ENCODE data around the gene GMDS. TPM values are rescaled to one million over a fixed set of nuclear protein-coding genes. Genes with fewer than 3 reads are reported as not detected.
A peak's percentile ranks its signal among the peaks of the same experiment; 100 is the strongest.

GMDS gene
- total and polyA plus RNA-seq, 2 of the 4 experiments (the other 2 are of a cell fraction), result 7.3 to 21.9 TPM

DNA sequence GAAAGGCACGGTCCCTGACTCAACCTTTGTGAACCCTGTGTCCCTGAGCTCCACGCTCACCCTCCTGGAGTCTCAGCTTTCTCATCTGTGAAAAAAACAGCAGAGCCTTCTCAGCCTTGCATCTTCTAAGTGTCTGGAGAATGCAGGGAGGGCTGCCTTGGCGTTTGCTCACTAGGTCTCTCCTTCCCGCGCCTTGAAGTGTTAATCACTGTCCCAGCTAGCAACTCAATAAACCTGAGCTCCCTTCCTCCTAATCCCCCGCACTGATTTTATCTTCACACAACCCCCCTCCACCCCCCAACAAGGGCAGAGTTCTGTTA is 670.6 kb downstream of the GMDS start:
- in situ Hi-C loops (cut with MboI; ENCODE audit: low sequenced_read_pairs) (no loop called here), intact Hi-C loops (cut with micrococcal nuclease) (no loop called here), dilution Hi-C loops (cut with HindIII; ENCODE audit: low sequenced_read_pairs, unreplicated experiment) (no loop called here)
- DNase-seq (no peak), ATAC-seq (ENCODE audit: low read depth) (0 out of 2 replicates have a peak, but pooled peaks have one; percentile 5)
- no peak for TF ChIP-seq NFE2L2 (IDR thresholded peaks at IDR 0.05; ENCODE audit: low read depth, low read length)
- no peak for TF ChIP-seq CHD1 (IDR thresholded peaks at IDR 0.05; ENCODE audit: low read depth, low read length)
- TF ChIP-seq MAFK (IDR thresholded peaks at IDR 0.05; ENCODE audit: low read depth, low read length), result no peak
- no peak for TF ChIP-seq ELK1 (IDR thresholded peaks at IDR 0.05; ENCODE audit: borderline replicate concordance, low read depth, low read length)
- no peak for TF ChIP-seq FOS (IDR thresholded peaks at IDR 0.05; ENCODE audit: low read depth, low read length)
- TF ChIP-seq CEBPB (IDR thresholded peaks at IDR 0.05; ENCODE audit: low read depth, low read length), result no peak
- TF ChIP-seq MXI1 (IDR thresholded peaks at IDR 0.05; ENCODE audit: borderline replicate concordance, low read depth, low read length), result no peak
- no peak for TF ChIP-seq BHLHE40 (IDR thresholded peaks at IDR 0.05; ENCODE audit: low read depth, low read length)
- TF ChIP-seq SMC3 (IDR thresholded peaks at IDR 0.05; ENCODE audit: low read depth, low read length), result no peak
- TF ChIP-seq RAD21 (IDR thresholded peaks at IDR 0.05; ENCODE audit: low read length), result no peak
- no peak for TF ChIP-seq MAZ (IDR thresholded peaks at IDR 0.05; ENCODE audit: borderline replicate concordance, low read depth, low read length)
- no peak for TF ChIP-seq RCOR1 (IDR thresholded peaks at IDR 0.05; ENCODE audit: insufficient replicate concordance, low read length)
- TF ChIP-seq RFX5 (IDR thresholded peaks at IDR 0.05; ENCODE audit: low read depth, low read length), result no peak
- TF ChIP-seq, protein P1, sequence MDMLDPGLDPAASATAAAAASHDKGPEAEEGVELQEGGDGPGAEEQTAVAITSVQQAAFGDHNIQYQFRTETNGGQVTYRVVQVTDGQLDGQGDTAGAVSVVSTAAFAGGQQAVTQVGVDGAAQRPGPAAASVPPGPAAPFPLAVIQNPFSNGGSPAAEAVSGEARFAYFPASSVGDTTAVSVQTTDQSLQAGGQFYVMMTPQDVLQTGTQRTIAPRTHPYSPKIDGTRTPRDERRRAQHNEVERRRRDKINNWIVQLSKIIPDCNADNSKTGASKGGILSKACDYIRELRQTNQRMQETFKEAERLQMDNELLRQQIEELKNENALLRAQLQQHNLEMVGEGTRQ (IDR thresholded peaks at IDR 0.05; ENCODE audit: low read depth, low read length), result no peak
- TF ChIP-seq, protein P2, sequence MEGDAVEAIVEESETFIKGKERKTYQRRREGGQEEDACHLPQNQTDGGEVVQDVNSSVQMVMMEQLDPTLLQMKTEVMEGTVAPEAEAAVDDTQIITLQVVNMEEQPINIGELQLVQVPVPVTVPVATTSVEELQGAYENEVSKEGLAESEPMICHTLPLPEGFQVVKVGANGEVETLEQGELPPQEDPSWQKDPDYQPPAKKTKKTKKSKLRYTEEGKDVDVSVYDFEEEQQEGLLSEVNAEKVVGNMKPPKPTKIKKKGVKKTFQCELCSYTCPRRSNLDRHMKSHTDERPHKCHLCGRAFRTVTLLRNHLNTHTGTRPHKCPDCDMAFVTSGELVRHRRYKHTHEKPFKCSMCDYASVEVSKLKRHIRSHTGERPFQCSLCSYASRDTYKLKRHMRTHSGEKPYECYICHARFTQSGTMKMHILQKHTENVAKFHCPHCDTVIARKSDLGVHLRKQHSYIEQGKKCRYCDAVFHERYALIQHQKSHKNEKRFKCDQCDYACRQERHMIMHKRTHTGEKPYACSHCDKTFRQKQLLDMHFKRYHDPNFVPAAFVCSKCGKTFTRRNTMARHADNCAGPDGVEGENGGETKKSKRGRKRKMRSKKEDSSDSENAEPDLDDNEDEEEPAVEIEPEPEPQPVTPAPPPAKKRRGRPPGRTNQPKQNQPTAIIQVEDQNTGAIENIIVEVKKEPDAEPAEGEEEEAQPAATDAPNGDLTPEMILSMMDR (conservative IDR thresholded peaks at IDR 0.05; ENCODE audit: low read depth, low read length), result no peak
- TF ChIP-seq POLR2A (IDR thresholded peaks at IDR 0.05; ENCODE audit: low read depth, low read length), result no peak
- H3K27me3 ChIP-seq (ENCODE audit: control insufficient read depth, insufficient read depth, low read length), result no peaks in the 10 kb centered on the region; the same call in 1 of the 2 replicates
- H3K9me1 ChIP-seq (ENCODE audit: insufficient read depth, low read length), result no peaks in the 10 kb centered on the region; the same call in 1 of the 2 replicates
- H3K18ac ChIP-seq (ENCODE audit: low read depth, low read length), result no peak overlapping the region
- no peak overlapping the region for H3K4ac ChIP-seq (ENCODE audit: low read depth, low read length)
- H2BK120ac ChIP-seq (ENCODE audit: low read depth, low read length), result no peak overlapping the region
- no peak overlapping the region for H2AK5ac ChIP-seq (ENCODE audit: low read depth, low read length)
- no peak overlapping the region for H2BK20ac ChIP-seq (ENCODE audit: low read depth, low read length)
- no peak overlapping the region for H2BK5ac ChIP-seq (ENCODE audit: low read depth, low read length, poor library complexity, severe bottlenecking)
- H2AK9ac ChIP-seq (replicated peaks; ENCODE audit: low read depth, low read length, poor library complexity), result no peak overlapping the region
- no peak overlapping the region for H4K5ac ChIP-seq (ENCODE audit: low read depth, low read length)
- no peak overlapping the region for H3K4me2 ChIP-seq (ENCODE audit: low read depth, low read length)
- no peaks in the 10 kb centered on the region for H3K79me1 ChIP-seq (ENCODE audit: low read depth in 1 of 2, low read length in 2 of 2)
- no peak overlapping the region for H2BK15ac ChIP-seq (ENCODE audit: low read depth, low read length)
- peak overlapping the region; percentile 82 for H2AFZ ChIP-seq (replicated peaks; ENCODE audit: low read length, poor library complexity)
- no peak overlapping the region for H3K9ac ChIP-seq (ENCODE audit: low read depth, low read length)
- no peak overlapping the region for H3K14ac ChIP-seq (replicated peaks; ENCODE audit: low read depth, low read length)
- H3K23ac ChIP-seq (ENCODE audit: low read depth, low read length), result no peak overlapping the region
- no peaks in the 10 kb centered on the region for H3K36me3 ChIP-seq (ENCODE audit: control insufficient read depth, insufficient read depth, low read length)
- no peak overlapping the region for H4K91ac ChIP-seq (ENCODE audit: insufficient read depth, low read depth, low read length)
- no peak overlapping the region for H4K8ac ChIP-seq (ENCODE audit: low read depth in 2 of 2, low read length in 2 of 2)
- peaks cover 3% of the 10 kb centered on the region for H3K9me3 ChIP-seq (ENCODE audit: control insufficient read depth, insufficient read depth, low read length)
- H3K4me3 ChIP-seq (ENCODE audit: insufficient read depth, low read depth, low read length), result no peak overlapping the region
- no peak overlapping the region for H3K56ac ChIP-seq (ENCODE audit: extremely low read depth, insufficient read depth, low read length)
- CTCF ChIA-PET, result no interaction called here
- BruUV-seq (replicated peaks), result no TSS peak
- H3K27ac ChIP-seq (ENCODE audit: insufficient read depth, low read length), result no peak overlapping the region
- H3K4me1 ChIP-seq (ENCODE audit: control insufficient read depth, insufficient read depth, low read length), result peaks cover 2% of the 10 kb centered on the region; the same call in 1 of the 2 replicates
- POLR2A ChIA-PET (ENCODE audit: unreplicated experiment), result no interaction called here
- WGBS, 2 experiments (ENCODE audit: extremely low coverage in 2 of 2, insufficient read length in 1 of 2), result 63% methylated on average over 3 of the region's 6 CpGs; no CpG with 5 or more reads in 1 of the 2 experiments
- no peaks in the 10 kb centered on the region for H4K20me1 ChIP-seq (ENCODE audit: insufficient read depth, low read length)
